Measurements from ENCODE around the gene IKZF3.

- no peak for TF ChIP-seq CTCF (conservative IDR thresholded peaks at IDR 0.05)
- TF ChIP-seq ZFX (IDR thresholded peaks at IDR 0.05): no peak
Measured at GRCh38 chr17:39868554-39868942, 4.4 kb upstream of the IKZF3 start.

Data from C4-2B (cell line).